Esophagus muscularis mucosa (tissue), 4 donors: Measurements from ENCODE around the gene APOL3.

Experiments
- CTCF ChIP-seq, 3 experiments: fragments of 200-600 bp in 2 of 3; fragments of 450-650 bp in 1 of 3; sonication (generic) in 2 of 3; IDR thresholded peaks; one replicate each; pipeline ENCODE4 v1.5.1; 2017 to 2019; ENCODE audit warnings: antibody characterized with exemption in 3 of 3, mild to moderate bottlenecking in 2 of 3, moderate library complexity in 1 of 3
- EP300 ChIP-seq: sonication (generic); formaldehyde crosslinking; IDR thresholded peaks from one replicate; pipeline ENCODE4 v1.6.1; 2017; ENCODE audit warnings: antibody characterized with exemption
- POLR2AphosphoS5 ChIP-seq, 2 donors: sonication (generic); formaldehyde crosslinking; IDR thresholded peaks; one replicate each; pipeline ENCODE4 v1.6.1; 2017; ENCODE audit warnings: antibody characterized with exemption in 2 of 2

DNA sequence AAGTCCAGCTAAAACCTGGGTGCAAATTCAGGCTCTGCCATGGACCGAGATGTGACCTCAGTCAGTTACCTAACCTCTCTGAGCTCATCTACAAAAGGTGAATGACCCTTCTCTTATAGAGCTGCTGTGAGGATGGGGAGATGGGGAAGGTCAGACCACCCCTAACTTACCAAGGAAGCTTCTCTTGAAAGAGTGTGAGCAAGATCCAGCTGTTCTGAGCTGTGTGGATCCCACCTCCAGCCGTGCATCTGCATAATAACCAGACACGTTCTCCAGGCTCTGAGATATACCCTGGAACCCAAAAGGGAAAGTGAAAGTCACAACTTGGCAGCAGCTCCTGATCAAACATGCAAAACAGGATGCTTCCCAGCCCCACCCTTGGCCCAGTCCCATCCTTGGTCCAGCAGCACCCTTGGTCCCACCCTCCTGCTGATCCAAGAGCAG lies at the start of gene APOL3:
- TF ChIP-seq CTCF (IDR thresholded peaks at IDR 0.05) (no peak), POLR2AphosphoS5 (IDR thresholded peaks at IDR 0.05) (peak; percentile 76 to 91), EP300 (no peak)
